K562 (cell line): Measurements from ENCODE around the gene MCEMP1. TPM values are rescaled to one million over a fixed set of nuclear protein-coding genes. Genes with fewer than 3 reads are reported as not detected.
A peak's percentile ranks its signal among the peaks of the same experiment; 100 is the strongest.

Experiments
- ARID2 ChIP-seq: fragments of 450-650 bp; IDR thresholded peaks from 2 replicates; pipeline ENCODE4 v1.6.1; 2017; ENCODE audit warnings: antibody characterized with exemption, mild to moderate bottlenecking
- BCOR ChIP-seq: fragments of 450-650 bp; IDR thresholded peaks from 2 replicates; pipeline ENCODE4 v1.6.1; 2016
- BMI1 ChIP-seq: fragments of 150-350 bp; IDR thresholded peaks from 2 replicates; pipeline ENCODE4 v1.6.1; 2014; ENCODE audit warnings: low read length
- DMBX1 ChIP-seq: fragments of 250-450 bp; sonication (Bioruptor Pico); IDR thresholded peaks from 2 replicates; pipeline ENCODE4 v1.8.0; 2022; ENCODE audit warnings: inconsistent platforms, mild to moderate bottlenecking, moderate library complexity, borderline replicate concordance
- FOXA1 ChIP-seq: fragments of 450-650 bp; IDR thresholded peaks from 2 replicates; pipeline ENCODE4 v1.6.1; 2016; ENCODE audit warnings: mild to moderate bottlenecking, borderline replicate concordance
- FOXK2 ChIP-seq, 2 experiments: fragments of 450-650 bp; IDR thresholded peaks in 1 of 2; conservative IDR thresholded peaks in 1 of 2; 2 replicates each; pipeline ENCODE4 v1.6.1; 2016; ENCODE audit warnings: low read depth in 2 of 2, mild to moderate bottlenecking in 1 of 2
- IFI16 ChIP-seq: fragments of 250-450 bp; sonication (Bioruptor Pico); IDR thresholded peaks from 2 replicates; pipeline ENCODE4 v2.1.2; 2022; ENCODE audit warnings: mild to moderate bottlenecking, inconsistent platforms
- KLF1 ChIP-seq: fragments of 450-650 bp; IDR thresholded peaks from 2 replicates; pipeline ENCODE4 v1.6.1; 2016; ENCODE audit warnings: missing genetic modification characterization, missing compliant biosample characterization
- L3MBTL2 ChIP-seq: fragments of 450-650 bp; IDR thresholded peaks from 2 replicates; pipeline ENCODE4 v1.6.1; 2016; ENCODE audit warnings: mild to moderate bottlenecking, moderate library complexity
- MAX ChIP-seq: sonication (generic); formaldehyde crosslinking; IDR thresholded peaks from 2 replicates; pipeline ENCODE4 v1.9.0; 2022; ENCODE audit warnings: mild to moderate bottlenecking, missing genetic modification reagents
- MAZ ChIP-seq, 2 experiments: fragments of 450-650 bp in 1 of 2; sonication (generic) in 1 of 2; formaldehyde crosslinking; IDR thresholded peaks in 1 of 2; conservative IDR thresholded peaks in 1 of 2; 2 replicates each; pipeline versions ENCODE4 v1.4.0 to v1.5.0; 2020; ENCODE audit warnings: mild to moderate bottlenecking in 1 of 2, missing genetic modification reagents in 1 of 2
- MXI1 ChIP-seq: IDR thresholded peaks from 2 replicates; pipeline ENCODE4 v1.6.1; 2011; ENCODE audit warnings: low read depth, mild to moderate bottlenecking, improper control_type of control experiment, low read length
- NFRKB ChIP-seq: fragments of 450-650 bp; IDR thresholded peaks from 2 replicates; pipeline ENCODE4 v1.6.1; 2016; ENCODE audit warnings: low read depth
- POLR2B ChIP-seq: fragments of 450-650 bp; IDR thresholded peaks from 2 replicates; pipeline ENCODE4 v1.6.1; 2018; ENCODE audit warnings: low read depth; ENCODE audit not compliant: partially characterized antibody
- PTBP1 ChIP-seq: fragments of 200-400 bp; formaldehyde crosslinking; IDR thresholded peaks from 2 replicates; pipeline ENCODE4 v1.6.1; 2017; ENCODE audit warnings: low read depth, low read length
- RAD51 ChIP-seq: fragments of 450-650 bp; IDR thresholded peaks from 2 replicates; pipeline ENCODE4 v1.7.1; 2016; ENCODE audit warnings: low read depth, mild to moderate bottlenecking, borderline replicate concordance
- RBM17 ChIP-seq: fragments of 200-400 bp; formaldehyde crosslinking; IDR thresholded peaks from 2 replicates; pipeline ENCODE4 v1.6.1; 2017; ENCODE audit warnings: low read depth, mild to moderate bottlenecking, low read length, borderline replicate concordance
- TEAD4 ChIP-seq, 2 experiments: sonication (generic) in 1 of 2; formaldehyde crosslinking in 1 of 2; IDR thresholded peaks; 2 replicates each; pipeline versions ENCODE4 v1.6.1 to v1.8.0; 2012 to 2022; ENCODE audit warnings: borderline replicate concordance in 1 of 2, inconsistent platforms in 1 of 2, low read length in 1 of 2, mild to moderate bottlenecking in 1 of 2, missing genetic modification reagents in 1 of 2
- polyA plus RNA-seq, 8 experiments: library from polyadenylated mRNA; depleted of rRNA in 4 of 8; stranded (reverse) in 5 of 8; unstranded in 3 of 8; fragments of >200 nt; fragmentation: Nextera tagmentation in 2 of 8; fragmentation: Illumina TruSeq in 1 of 8; extraction: Ambion mirVana in 2 of 8; extraction: Trizol in 1 of 8; gene quantifications; 2 replicates each; pipeline versions ENCODE4 v1.2.1 to v1.2.3, GENCODE V29; 2011 to 2014; ENCODE audit warnings: inconsistent platforms in 1 of 8, missing spikeins in 1 of 8
- total RNA-seq, 7 experiments: library from RNA; depleted of rRNA in 6 of 7; stranded (reverse); fragments of >200 nt in 6 of 7; fragmentation: Illumina TruSeq in 2 of 7; extraction: Trizol in 2 of 7; gene quantifications; 2 replicates each; pipeline versions ENCODE4 v1.2.1 to v1.2.3, GENCODE V29; 2011 to 2021; ENCODE audit warnings: low replicate concordance in 1 of 7
- TF ChIP-seq, protein P1 (sequence below): fragments of 450-650 bp; IDR thresholded peaks from 2 replicates; pipeline ENCODE4 v1.6.1; 2016; ENCODE audit warnings: antibody characterized with exemption
- TF ChIP-seq, protein P2 (sequence below): fragments of 450-650 bp; IDR thresholded peaks from 2 replicates; pipeline ENCODE4 v1.6.1; 2018; ENCODE audit warnings: mild to moderate bottlenecking, low read depth; ENCODE audit not compliant: partially characterized antibody
- TF ChIP-seq, protein P3 (sequence below): fragments of 250-450 bp; sonication (Bioruptor Pico); IDR thresholded peaks from 2 replicates; pipeline ENCODE4 v1.4.0; 2020; ENCODE audit warnings: mild to moderate bottlenecking
- TF ChIP-seq, protein P4 (sequence below): fragments of 250-450 bp; sonication (Bioruptor Pico); IDR thresholded peaks from 2 replicates; pipeline ENCODE4 v1.4.0; 2020; ENCODE audit warnings: mild to moderate bottlenecking, moderate library complexity

The MCEMP1 gene
- total and polyA plus RNA-seq, 9 of the 15 experiments (the other 6 are each of a cell fraction or from before 2014, with no cell fraction given) = 0.11 to 1.8 (median 0.51) TPM

DNA sequence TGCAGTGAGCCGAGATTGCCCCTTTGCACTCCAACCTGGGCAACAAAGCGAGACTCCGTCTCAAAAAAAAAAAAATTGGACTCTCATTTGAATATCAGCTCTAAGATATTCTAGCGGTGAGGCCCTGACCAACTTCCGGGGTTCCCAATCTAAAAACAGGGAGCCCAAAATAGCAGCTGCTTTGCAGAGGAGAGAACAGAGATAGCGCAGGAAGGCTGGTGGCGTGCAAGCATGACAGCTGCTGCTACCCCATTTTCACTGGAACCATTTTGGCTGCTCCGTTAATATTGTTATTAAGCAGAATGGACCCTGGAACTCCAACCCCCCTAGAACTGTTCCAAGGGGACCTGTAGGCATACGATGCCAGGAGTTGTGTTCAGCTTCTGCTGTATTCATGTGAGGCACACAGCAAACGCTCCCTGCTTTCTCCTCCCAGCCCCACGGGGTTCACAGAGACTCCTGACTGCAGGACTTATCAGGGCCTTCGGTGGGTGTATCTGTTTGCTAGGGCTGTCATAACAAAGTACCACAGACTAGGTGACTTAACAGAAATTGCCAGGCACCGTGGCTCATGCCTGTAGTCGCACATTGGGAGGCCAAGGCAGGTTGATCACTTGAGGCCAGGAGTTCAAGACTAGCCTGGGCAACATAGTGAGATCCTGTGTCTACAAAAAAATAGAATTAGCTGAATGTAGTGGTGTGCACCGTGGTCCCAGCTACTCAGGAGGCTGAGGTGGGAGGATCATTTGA is 28.4 kb upstream of the MCEMP1 start (continued):
- TF ChIP-seq, protein P1, sequence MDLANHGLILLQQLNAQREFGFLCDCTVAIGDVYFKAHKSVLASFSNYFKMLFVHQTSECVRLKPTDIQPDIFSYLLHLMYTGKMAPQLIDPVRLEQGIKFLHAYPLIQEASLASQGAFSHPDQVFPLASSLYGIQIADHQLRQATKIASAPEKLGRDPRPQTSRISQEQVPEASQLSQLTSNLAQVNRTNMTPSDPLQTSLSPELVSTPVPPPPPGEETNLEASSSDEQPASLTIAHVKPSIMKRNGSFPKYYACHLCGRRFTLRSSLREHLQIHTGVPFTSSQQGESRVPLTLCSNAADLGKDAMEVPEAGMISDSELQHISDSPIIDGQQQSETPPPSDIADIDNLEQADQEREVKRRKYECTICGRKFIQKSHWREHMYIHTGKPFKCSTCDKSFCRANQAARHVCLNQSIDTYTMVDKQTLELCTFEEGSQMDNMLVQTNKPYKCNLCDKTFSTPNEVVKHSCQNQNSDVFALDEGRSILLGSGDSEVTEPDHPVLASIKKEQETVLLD = no peak
- TF ChIP-seq MAX (CRISPR knock-in tag) (0 out of 2 replicates have a peak, but pooled peaks have one; percentile 51), L3MBTL2 (no peak), IFI16 (no peak), TEAD4 (IDR thresholded peaks at IDR 0.05; ENCODE audit: low read length) (no peak), TEAD4 (CRISPR knock-in tag; IDR thresholded peaks at IDR 0.05; ENCODE audit: borderline replicate concordance) (no peak), BCOR (peak; percentile 81), FOXK2 (conservative IDR thresholded peaks at IDR 0.05 in 1 of 2, IDR thresholded peaks at IDR 0.05 in 1 of 2; ENCODE audit: low read depth in 2 of 2) (no peak), POLR2B (peak; percentile 43), ARID2 (no peak), BMI1 (no peak), DMBX1 (no peak), PTBP1 (peak; percentile 58; the same call in 1 of the 2 replicates), KLF1 (no peak), NFRKB (no peak), RAD51 (no peak), FOXA1 (no peak), MAZ (CRISPR knock-in tag; conservative IDR thresholded peaks at IDR 0.05 in 1 of 2, IDR thresholded peaks at IDR 0.05 in 1 of 2) (no peak), MXI1 (no peak), RBM17 (no peak)
- TF ChIP-seq, protein P2, sequence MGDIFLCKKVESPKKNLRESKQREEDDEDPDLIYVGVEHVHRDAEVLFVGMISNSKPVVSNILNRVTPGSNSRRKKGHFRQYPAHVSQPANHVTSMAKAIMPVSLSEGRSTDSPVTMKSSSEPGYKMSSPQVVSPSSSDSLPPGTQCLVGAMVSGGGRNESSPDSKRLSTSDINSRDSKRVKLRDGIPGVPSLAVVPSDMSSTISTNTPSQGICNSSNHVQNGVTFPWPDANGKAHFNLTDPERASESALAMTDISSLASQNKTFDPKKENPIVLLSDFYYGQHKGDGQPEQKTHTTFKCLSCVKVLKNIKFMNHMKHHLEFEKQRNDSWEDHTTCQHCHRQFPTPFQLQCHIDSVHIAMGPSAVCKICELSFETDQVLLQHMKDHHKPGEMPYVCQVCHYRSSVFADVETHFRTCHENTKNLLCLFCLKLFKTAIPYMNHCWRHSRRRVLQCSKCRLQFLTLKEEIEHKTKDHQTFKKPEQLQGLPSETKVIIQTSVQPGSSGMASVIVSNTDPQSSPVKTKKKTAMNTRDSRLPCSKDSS = no peak
- TF ChIP-seq, protein P3, sequence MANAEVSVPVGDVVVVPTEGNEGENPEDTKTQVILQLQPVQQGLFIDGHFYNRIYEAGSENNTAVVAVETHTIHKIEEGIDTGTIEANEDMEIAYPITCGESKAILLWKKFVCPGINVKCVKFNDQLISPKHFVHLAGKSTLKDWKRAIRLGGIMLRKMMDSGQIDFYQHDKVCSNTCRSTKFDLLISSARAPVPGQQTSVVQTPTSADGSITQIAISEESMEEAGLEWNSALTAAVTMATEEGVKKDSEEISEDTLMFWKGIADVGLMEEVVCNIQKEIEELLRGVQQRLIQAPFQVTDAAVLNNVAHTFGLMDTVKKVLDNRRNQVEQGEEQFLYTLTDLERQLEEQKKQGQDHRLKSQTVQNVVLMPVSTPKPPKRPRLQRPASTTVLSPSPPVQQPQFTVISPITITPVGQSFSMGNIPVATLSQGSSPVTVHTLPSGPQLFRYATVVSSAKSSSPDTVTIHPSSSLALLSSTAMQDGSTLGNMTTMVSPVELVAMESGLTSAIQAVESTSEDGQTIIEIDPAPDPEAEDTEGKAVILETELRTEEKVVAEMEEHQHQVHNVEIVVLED (CRISPR knock-in tag) = no peak
- TF ChIP-seq, protein P4, sequence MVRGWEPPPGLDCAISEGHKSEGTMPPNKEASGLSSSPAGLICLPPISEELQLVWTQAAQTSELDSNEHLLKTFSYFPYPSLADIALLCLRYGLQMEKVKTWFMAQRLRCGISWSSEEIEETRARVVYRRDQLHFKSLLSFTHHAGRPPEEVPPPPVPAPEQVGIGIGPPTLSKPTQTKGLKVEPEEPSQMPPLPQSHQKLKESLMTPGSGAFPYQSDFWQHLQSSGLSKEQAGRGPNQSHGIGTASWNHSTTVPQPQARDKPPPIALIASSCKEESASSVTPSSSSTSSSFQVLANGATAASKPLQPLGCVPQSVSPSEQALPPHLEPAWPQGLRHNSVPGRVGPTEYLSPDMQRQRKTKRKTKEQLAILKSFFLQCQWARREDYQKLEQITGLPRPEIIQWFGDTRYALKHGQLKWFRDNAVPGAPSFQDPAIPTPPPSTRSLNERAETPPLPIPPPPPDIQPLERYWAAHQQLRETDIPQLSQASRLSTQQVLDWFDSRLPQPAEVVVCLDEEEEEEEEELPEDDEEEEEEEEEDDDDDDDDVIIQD = no peak
